HEK293 (cell line): Measurements from ENCODE around the gene ARAP1.

Experiments used
- CTCF ChIA-PET: fragments of 350-600 bp; formaldehyde crosslinking; extraction: SDS; loops from one replicate; lab custom pipeline; 2021; ENCODE audit warnings: antibody characterized with exemption; lab: Yijun Ruan, JAX
- POLR2A ChIA-PET: fragments of 300-600 bp; formaldehyde crosslinking; extraction: SDS; loops from one replicate; lab custom pipeline; 2020; ENCODE audit warnings: antibody characterized with exemption, inconsistent platforms; lab: Yijun Ruan, JAX
- H3K27ac ChIP-seq: fragments of 200-500 bp; sonication (Bioruptor generic); 2 replicates; pipeline ENCODE4 v1.5.1; 2014; ENCODE audit warnings: low read depth, low read length, control low read depth, inconsistent platforms; ENCODE audit errors: extremely low read depth
- H3K36me3 ChIP-seq, 2 experiments: fragments of 200-500 bp in 1 of 2; sonication (Bioruptor generic) in 1 of 2; 1 replicate in 1 of 2; 2 replicates in 1 of 2; pipeline ENCODE4 v1.5.1; 2014 to 2017; ENCODE audit warnings: inconsistent platforms in 2 of 2, low read length in 2 of 2; ENCODE audit not compliant: control insufficient read depth in 2 of 2, insufficient read depth in 1 of 2
- H3K4me1 ChIP-seq: fragments of 200-500 bp; sonication (Bioruptor generic); 2 replicates; pipeline ENCODE4 v1.5.1; 2014; ENCODE audit warnings: mild to moderate bottlenecking, low read length, inconsistent platforms; ENCODE audit not compliant: control insufficient read depth, insufficient read depth
- H3K4me3 ChIP-seq: 2 replicates; pipeline ENCODE4 v1.5.1; 2011; ENCODE audit warnings: low read depth, mild to moderate bottlenecking, control low read depth, low read length, moderate library complexity
- H3K9me3 ChIP-seq: fragments of 200-500 bp; sonication (Bioruptor generic); 2 replicates; pipeline ENCODE4 v1.5.1; 2014; ENCODE audit warnings: low read depth, low read length, inconsistent platforms; ENCODE audit not compliant: control insufficient read depth, insufficient read depth
- EGR2 ChIP-seq: fragments of 450-650 bp; formaldehyde crosslinking; IDR thresholded peaks from 2 replicates; pipeline ENCODE4 v1.5.1; 2016; ENCODE audit warnings: low read depth, missing biosample characterization, missing genetic modification characterization
- INSM2 ChIP-seq: fragments of 450-650 bp; formaldehyde crosslinking; IDR thresholded peaks from 2 replicates; pipeline ENCODE4 v1.5.1; 2016; ENCODE audit warnings: missing biosample characterization, missing genetic modification characterization
- KLF1 ChIP-seq: fragments of 450-650 bp; formaldehyde crosslinking; IDR thresholded peaks from 2 replicates; pipeline ENCODE4 v1.5.1; 2016; ENCODE audit warnings: missing biosample characterization, missing genetic modification characterization
- PRDM4 ChIP-seq: fragments of 450-650 bp; formaldehyde crosslinking; IDR thresholded peaks from 2 replicates; pipeline ENCODE4 v1.5.1; 2017; ENCODE audit warnings: missing biosample characterization, missing genetic modification characterization
- REPIN1 ChIP-seq: fragments of 450-650 bp; formaldehyde crosslinking; IDR thresholded peaks from 2 replicates; pipeline ENCODE4 v1.5.1; 2017; ENCODE audit warnings: missing biosample characterization, missing genetic modification characterization, low read depth
- REST ChIP-seq: fragments of 450-650 bp; formaldehyde crosslinking; IDR thresholded peaks from 2 replicates; pipeline ENCODE4 v1.5.1; 2016; ENCODE audit warnings: missing biosample characterization, missing genetic modification characterization
- SP2 ChIP-seq: fragments of 450-650 bp; formaldehyde crosslinking; IDR thresholded peaks from 2 replicates; pipeline ENCODE4 v1.5.1; 2016; ENCODE audit warnings: missing biosample characterization, missing genetic modification characterization
- SP3 ChIP-seq: fragments of 450-650 bp; formaldehyde crosslinking; IDR thresholded peaks from 2 replicates; pipeline ENCODE4 v1.5.1; 2016; ENCODE audit warnings: missing biosample characterization, missing genetic modification characterization
- ZBTB17 ChIP-seq: fragments of 450-650 bp; formaldehyde crosslinking; IDR thresholded peaks from 2 replicates; pipeline ENCODE4 v1.5.1; 2016; ENCODE audit warnings: missing biosample characterization, missing genetic modification characterization
- ZBTB20 ChIP-seq: fragments of 450-650 bp; formaldehyde crosslinking; IDR thresholded peaks from 2 replicates; pipeline ENCODE4 v1.5.1; 2016; ENCODE audit warnings: missing biosample characterization, missing genetic modification characterization
- ZBTB26 ChIP-seq: fragments of 450-650 bp; formaldehyde crosslinking; optimal IDR thresholded peaks from 2 replicates; pipeline ENCODE3; 2016; ENCODE audit warnings: missing biosample characterization, mild to moderate bottlenecking, missing genetic modification characterization
- ZFHX2 ChIP-seq: fragments of 450-650 bp; formaldehyde crosslinking; conservative IDR thresholded peaks from 2 replicates; pipeline ENCODE4 v1.5.1; 2016; ENCODE audit warnings: missing biosample characterization, missing genetic modification characterization
- ZIC2 ChIP-seq: fragments of 450-650 bp; formaldehyde crosslinking; IDR thresholded peaks from 2 replicates; pipeline ENCODE4 v1.5.1; 2016; ENCODE audit warnings: missing biosample characterization, missing genetic modification characterization
- ZNF175 ChIP-seq: fragments of 450-650 bp; formaldehyde crosslinking; IDR thresholded peaks from 2 replicates; pipeline ENCODE4 v1.5.1; 2016; ENCODE audit warnings: missing biosample characterization, missing genetic modification characterization
- ZNF2 ChIP-seq: fragments of 450-650 bp; formaldehyde crosslinking; IDR thresholded peaks from 2 replicates; pipeline ENCODE4 v1.5.1; 2016; ENCODE audit warnings: missing biosample characterization, missing genetic modification characterization
- ZNF292 ChIP-seq: fragments of 450-650 bp; formaldehyde crosslinking; IDR thresholded peaks from 2 replicates; pipeline ENCODE4 v1.5.1; 2016; ENCODE audit warnings: low read depth, missing biosample characterization, missing genetic modification characterization, borderline replicate concordance
- ZNF324 ChIP-seq: fragments of 450-650 bp; formaldehyde crosslinking; IDR thresholded peaks from 2 replicates; pipeline ENCODE4 v1.5.1; 2016; ENCODE audit warnings: missing biosample characterization, missing genetic modification characterization
- ZNF391 ChIP-seq: fragments of 450-650 bp; formaldehyde crosslinking; IDR thresholded peaks from 2 replicates; pipeline ENCODE4 v1.5.1; 2016; ENCODE audit warnings: low read depth, missing biosample characterization, missing genetic modification characterization, borderline replicate concordance
- ZNF529 ChIP-seq: fragments of 450-650 bp; formaldehyde crosslinking; IDR thresholded peaks from 2 replicates; pipeline ENCODE4 v1.5.1; 2017; ENCODE audit warnings: missing genetic modification characterization, missing biosample characterization; ENCODE audit not compliant: insufficient replicate concordance
- ZNF580 ChIP-seq: fragments of 450-650 bp; formaldehyde crosslinking; IDR thresholded peaks from 2 replicates; pipeline ENCODE4 v1.5.1; 2016; ENCODE audit warnings: missing biosample characterization, missing genetic modification characterization
- ZNF785 ChIP-seq: fragments of 450-650 bp; formaldehyde crosslinking; IDR thresholded peaks from 2 replicates; pipeline ENCODE4 v1.5.1; 2016; ENCODE audit warnings: missing biosample characterization, missing genetic modification characterization
- ZNF830 ChIP-seq: fragments of 450-650 bp; IDR thresholded peaks from 2 replicates; pipeline ENCODE4 v1.5.0; 2018; ENCODE audit warnings: missing biosample characterization, missing genetic modification characterization, low read depth, mild to moderate bottlenecking, moderate library complexity
- ZNF837 ChIP-seq: fragments of 450-650 bp; formaldehyde crosslinking; IDR thresholded peaks from 2 replicates; pipeline ENCODE4 v1.5.1; 2016; ENCODE audit warnings: missing biosample characterization, missing genetic modification characterization

Gene ARAP1

GRCh38 chr11:72676861-72677341 lies 75.3 kb downstream of the ARAP1 start:
- Histone ChIP-seq H3K9me3 (no peaks in the 10 kb centered on the region), H3K36me3 (no peaks in the 10 kb centered on the region), H3K4me3 (no peak overlapping the region), H3K27ac (no peak overlapping the region), H3K4me1 (no peaks in the 10 kb centered on the region)
- POLR2A ChIA-PET, result no interaction called here
- TF ChIP-seq ZNF175 (no peak), ZNF292 (tag by site-specific recombination) (no peak), KLF1 (tag by site-specific recombination) (no peak), ZNF580 (tag by site-specific recombination) (no peak), ZNF324 (tag by site-specific recombination) (no peak), ZBTB20 (tag by site-specific recombination) (peak; percentile 35; the same call in 1 of the 2 replicates), ZNF391 (tag by site-specific recombination) (no peak), PRDM4 (tag by site-specific recombination) (peak; percentile 86), SP2 (tag by site-specific recombination) (peak; percentile 56), EGR2 (peak; percentile 79), ZNF830 (tag by site-specific recombination) (no peak), REPIN1 (no peak), INSM2 (tag by site-specific recombination) (no peak), SP3 (tag by site-specific recombination) (0 out of 2 replicates have a peak, but pooled peaks have one; percentile 14), ZIC2 (tag by site-specific recombination) (peak; percentile 40; the same call in 1 of the 2 replicates), ZBTB26 (tag by site-specific recombination) (peak; percentile 19), REST (tag by site-specific recombination) (peak; percentile 94), ZFHX2 (tag by site-specific recombination) (peak; percentile 89), ZNF529 (no peak), ZBTB17 (tag by site-specific recombination) (no peak), ZNF837 (no peak), ZNF2 (no peak), ZNF785 (no peak)
- CTCF ChIA-PET, result interaction anchor here (0.6 to 2.5 kb wide), 6 partner anchors 11 to 432 kb away, joined by 3 to 7 read pairs (median 4); no protein-coding TSS in a partner anchor
